Posterior cingulate gyrus (tissue), 11 donors: Measurements from ENCODE around the gene ALAS1.
"Not testable (repeated sequence)": the region's sequence is repeated elsewhere in the genome, so short reads cannot be mapped to it uniquely, and the experiment has no call there.

Experiments used
- DNase-seq, 10 donors: peaks; one replicate each; pipeline versions ENCODE4 v3.0.0 to v3.0.0-alpha.2; 2020 to 2021; ENCODE audit warnings: mixed read lengths in 3 of 10
- intact Hi-C: fragments of 100-400 bp; cut with DNase I; formaldehyde crosslinking; loops from one replicate; pipeline ENCODE4 v1.15.1; 2023

The ALAS1 gene

GRCh38 chr3:52197842-52198625 is at the start of gene ALAS1:
Gene ALAS1 (plus strand): TSS chr3:52198160. CDS start chr3:52199242, 1,082 bp downstream.
- DNase-seq: peak; percentile 75 to 98 (median 87)
- intact Hi-C loops: loop anchor here (1.0 to 5.0 kb wide), 2 partner anchors 44 to 79 kb away; partner anchors contain the start of genes POC1A and WDR82

GRCh38 chr3:52149021-52149420 is 48.9 kb upstream of the ALAS1 start:
- peak in 2 of 10 donors; percentile 47 to 54 for DNase-seq
- intact Hi-C loops: no loop called here

- intact Hi-C loops: no loop called here
- DNase-seq: peak in 2 of 10 donors; percentile 42 to 76
These were observed 48.2 kb upstream of the ALAS1 start for GRCh38 chr3:52149726-52150125.

- intact Hi-C loops: no loop called here
- DNase-seq: peak in 1 of 10 donors; percentile 41
These were observed 47.6 kb upstream of the ALAS1 start for GRCh38 chr3:52150357-52150756.

- intact Hi-C loops: no loop called here
- DNase-seq: peak in 2 of 10 donors; percentile 16 to 21
These were observed 47.1 kb upstream of the ALAS1 start for GRCh38 chr3:52150860-52151259.

- DNase-seq: peak in 1 of 10 donors; percentile 7
- intact Hi-C loops: not testable (repeated sequence)
These were observed 46.0 kb upstream of the ALAS1 start for GRCh38 chr3:52151991-52152390.

GRCh38 chr3:52153389-52154096 is 44.4 kb upstream of the ALAS1 start:
- DNase-seq: peak in 2 of 10 donors; percentile 80 to 86
- intact Hi-C loops: loop anchor here (1.0 kb wide), 1 partner anchor 45 kb away; the partner anchor contains the start of gene ALAS1

GRCh38 chr3:52154135-52155094 is 43.5 kb upstream of the ALAS1 start, which contains the start of gene POC1A:
Gene POC1A (minus strand): TSS chr3:52154423. CDS start chr3:52154372, 51 bp downstream.
- intact Hi-C loops: loop anchor here (1.0 kb wide), 1 partner anchor 44 kb away; the partner anchor contains the start of gene ALAS1
- peak; percentile 88 to 99 (median 95) for DNase-seq

- intact Hi-C loops: no loop called here
- peak in 1 of 10 donors; percentile 4 for DNase-seq
These were observed 42.0 kb upstream of the ALAS1 start for GRCh38 chr3:52155912-52156311.

GRCh38 chr3:52159503-52159902 is 38.5 kb upstream of the ALAS1 start:
- intact Hi-C loops: no loop called here
- DNase-seq: no peak

GRCh38 chr3:52162250-52162872 is 35.6 kb upstream of the ALAS1 start:
- intact Hi-C loops: no loop called here
- peak in 2 of 10 donors; percentile 43 to 57 for DNase-seq

- intact Hi-C loops: no loop called here
- DNase-seq: peak in 2 of 10 donors; percentile 17 to 21
These were observed 30.7 kb upstream of the ALAS1 start for GRCh38 chr3:52167240-52167639.

GRCh38 chr3:52170217-52170616 is 27.7 kb upstream of the ALAS1 start:
- intact Hi-C loops: not testable (repeated sequence)
- DNase-seq: peak in 2 of 10 donors; percentile 3 to 16

- DNase-seq: peak in 2 of 10 donors; percentile 25 to 62
- intact Hi-C loops: no loop called here
These were observed 26.3 kb upstream of the ALAS1 start for GRCh38 chr3:52171514-52172261.

- peak in 6 of 10 donors; percentile 31 to 88 (median 52) for DNase-seq
- intact Hi-C loops: no loop called here
These were observed 25.6 kb upstream of the ALAS1 start for GRCh38 chr3:52172262-52172757.

GRCh38 chr3:52173101-52173500 is 24.9 kb upstream of the ALAS1 start:
- intact Hi-C loops: no loop called here
- peak in 2 of 10 donors; percentile 6 to 70 for DNase-seq

GRCh38 chr3:52174896-52175295 is 23.1 kb upstream of the ALAS1 start:
- DNase-seq: peak in 2 of 10 donors; percentile 33 to 63
- intact Hi-C loops: no loop called here

GRCh38 chr3:52175416-52176179 is 22.4 kb upstream of the ALAS1 start:
- intact Hi-C loops: no loop called here
- DNase-seq: peak in 2 of 10 donors; percentile 41 to 72
